K562 (cell line): ENCODE measurements around the gene SMC6. TPM values are rescaled to one million over a fixed set of nuclear protein-coding genes. Genes with fewer than 3 reads are reported as not detected.

Experiments
- ATAC-seq: fragments of 200-7000 bp; cut with Tn5 transposase; 3 replicates; pipeline ENCODE4 v1.9.1; 2020; ENCODE audit warnings: moderate library complexity
- BruUV-seq: library from RNA; stranded (reverse); fragments of 400-500 nt; replicated peaks from 2 replicates; lab custom pipeline; 2021; lab: Mats Ljungman, UMichigan
- CTCF ChIA-PET: fragments of 300-600 bp; formaldehyde crosslinking; extraction: SDS; loops from one replicate; lab custom pipeline; 2021; ENCODE audit warnings: low intra/inter-chr PET ratio; lab: Yijun Ruan, JAX
- POLR2A ChIA-PET: fragments of 300-600, 350-650 bp; sonication (Branson Sonifier 250); formaldehyde crosslinking; extraction: SDS; loops from one replicate; lab custom pipeline; 2021; ENCODE audit warnings: antibody characterized with exemption, inconsistent platforms; lab: Yijun Ruan, JAX
- DNase-seq, 4 experiments: peaks; one replicate each; pipeline versions ENCODE4 v3.0.0 to v3.0.0-alpha.2; 2011 to 2018; ENCODE audit warnings: low spot score in 3 of 4, mixed read lengths in 3 of 4; ENCODE audit errors: extremely low read depth in 1 of 4
- FAIRE-seq: peaks from 2 replicates; lab custom pipeline; 2011; peaks lifted over from hg19 to GRCh38; lab: Jason Lieb, UNC
- H2AFZ ChIP-seq: 2 replicates; pipeline ENCODE4 v1.6.0; 2011; ENCODE audit warnings: low read depth, low read length, control low read depth, inconsistent platforms
- H3K27ac ChIP-seq: fragments of 200-600 bp; 3 replicates; pipeline ENCODE4 v1.8.0; 2011; ENCODE audit warnings: low read depth, mild to moderate bottlenecking, control low read depth, inconsistent platforms, low read length, moderate library complexity, mixed read lengths; ENCODE audit errors: extremely low read depth
- H3K27me3 ChIP-seq, 2 experiments: fragments of 300-600 bp in 1 of 2; 2 replicates in 1 of 2; 3 replicates in 1 of 2; pipeline versions ENCODE4 v1.6.0 to v1.8.0; 2011; ENCODE audit warnings: inconsistent platforms in 2 of 2, low read length in 2 of 2, mild to moderate bottlenecking in 1 of 2, mixed read lengths in 1 of 2, moderate library complexity in 1 of 2; ENCODE audit not compliant: control insufficient read depth in 2 of 2, insufficient read depth in 2 of 2
- H3K36me3 ChIP-seq: fragments of 300-600 bp; 3 replicates; pipeline ENCODE4 v1.8.0; 2011; ENCODE audit warnings: mild to moderate bottlenecking, low read length, inconsistent platforms; ENCODE audit not compliant: control insufficient read depth, insufficient read depth
- H3K4me1 ChIP-seq, 2 experiments: fragments of 200-600 bp in 1 of 2; replicated peaks in 1 of 2; 2 replicates in 1 of 2; 3 replicates in 1 of 2; pipeline versions ENCODE4 v1.5.1 to v1.8.0; 2011; ENCODE audit warnings: inconsistent platforms in 2 of 2, low read length in 2 of 2, mild to moderate bottlenecking in 1 of 2, mixed read lengths in 1 of 2, moderate library complexity in 1 of 2; ENCODE audit not compliant: control insufficient read depth in 2 of 2, insufficient read depth in 2 of 2
- H3K4me2 ChIP-seq: 2 replicates; pipeline ENCODE4 v1.6.1; 2011; ENCODE audit warnings: low read length, control low read depth, inconsistent platforms, mixed read lengths; ENCODE audit not compliant: insufficient read depth
- H3K4me3 ChIP-seq: fragments of 200-600 bp; sonication (generic), shearing (Covaris generic); 2 replicates; pipeline ENCODE4 v1.5.1; 2016; ENCODE audit warnings: control low read depth, inconsistent platforms
- H3K79me2 ChIP-seq: fragments of 200-600 bp; 3 replicates; pipeline ENCODE4 v1.8.0; 2011; ENCODE audit warnings: low read length, inconsistent platforms; ENCODE audit not compliant: control insufficient read depth, insufficient read depth
- H3K9ac ChIP-seq, 2 experiments: 2 replicates each; pipeline versions ENCODE4 v1.6.0 to v1.6.1; 2011; ENCODE audit warnings: low read depth in 2 of 2, low read length in 2 of 2, control low read depth in 1 of 2, inconsistent platforms in 1 of 2, mild to moderate bottlenecking in 1 of 2, mixed read lengths in 1 of 2; ENCODE audit not compliant: insufficient read depth in 1 of 2
- H3K9me1 ChIP-seq: one replicate; pipeline ENCODE4 v1.6.0; 2011; ENCODE audit warnings: inconsistent platforms, mild to moderate bottlenecking, low read length, moderate library complexity; ENCODE audit not compliant: control insufficient read depth, insufficient read depth
- H3K9me3 ChIP-seq: replicated peaks from 2 replicates; pipeline ENCODE4 v1.5.1; 2011; ENCODE audit warnings: low read depth, low read length, inconsistent platforms; ENCODE audit not compliant: control insufficient read depth, insufficient read depth
- H4K20me1 ChIP-seq: replicated peaks from 2 replicates; pipeline ENCODE4 v1.6.1; 2011; ENCODE audit warnings: low read length, inconsistent platforms, mixed read lengths; ENCODE audit not compliant: control insufficient read depth, insufficient read depth
- ARID2 ChIP-seq: fragments of 450-650 bp; IDR thresholded peaks from 2 replicates; pipeline ENCODE4 v1.6.1; 2017; ENCODE audit warnings: antibody characterized with exemption, mild to moderate bottlenecking
- CHD1 ChIP-seq: fragments of 200-600 bp; sonication (generic); IDR thresholded peaks from one replicate; pipeline ENCODE4 v1.6.1; 2012; ENCODE audit warnings: mild to moderate bottlenecking, moderate library complexity, low read length, inconsistent platforms
- CTCFL ChIP-seq: IDR thresholded peaks from 2 replicates; pipeline ENCODE4 v1.6.1; 2011; ENCODE audit warnings: borderline replicate concordance, low read depth, mild to moderate bottlenecking, moderate library complexity, low read length; ENCODE audit not compliant: insufficient read depth, poor library complexity, severe bottlenecking
- FOXP1 ChIP-seq: sonication (generic); formaldehyde crosslinking; IDR thresholded peaks from 2 replicates; pipeline ENCODE4 v1.8.0; 2022; ENCODE audit warnings: mild to moderate bottlenecking, missing genetic modification reagents
- GTF3C2 ChIP-seq: IDR thresholded peaks from 3 replicates; pipeline ENCODE4 v1.6.1; 2011; ENCODE audit warnings: borderline replicate concordance, mild to moderate bottlenecking, moderate library complexity; ENCODE audit not compliant: insufficient read length; ENCODE audit errors: extremely low read depth
- HDAC8 ChIP-seq: fragments of 450-650 bp; IDR thresholded peaks from 2 replicates; pipeline ENCODE4 v1.6.1; 2016; ENCODE audit warnings: mild to moderate bottlenecking, missing genetic modification characterization, moderate library complexity, missing compliant biosample characterization
- HNRNPK ChIP-seq: fragments of 200-400 bp; formaldehyde crosslinking; IDR thresholded peaks from one replicate; pipeline ENCODE4 v1.6.1; 2018; ENCODE audit warnings: mild to moderate bottlenecking, low read depth, low read length; ENCODE audit not compliant: poor library complexity, severe bottlenecking
- NEUROD1 ChIP-seq: fragments of 150-350 bp; IDR thresholded peaks from 2 replicates; pipeline ENCODE4 v1.6.1; 2014; ENCODE audit warnings: borderline replicate concordance, low read length, low read depth; ENCODE audit not compliant: partially characterized antibody
- NR1H2 ChIP-seq: sonication (generic); formaldehyde crosslinking; IDR thresholded peaks from 2 replicates; pipeline ENCODE4 v1.4.0; 2020; ENCODE audit warnings: mild to moderate bottlenecking, missing genetic modification reagents
- RB1 ChIP-seq: fragments of 450-650 bp; IDR thresholded peaks from 2 replicates; pipeline ENCODE4 v1.6.1; 2017; ENCODE audit warnings: low read depth, mild to moderate bottlenecking
- SRSF3 ChIP-seq: fragments of 200-400 bp; formaldehyde crosslinking; IDR thresholded peaks from 2 replicates; pipeline ENCODE4 v1.6.1; 2016; ENCODE audit warnings: mild to moderate bottlenecking, low read length, moderate library complexity; ENCODE audit not compliant: insufficient read depth
- ZBTB12 ChIP-seq: fragments of 250-450 bp; sonication (Bioruptor Pico); IDR thresholded peaks from 2 replicates; pipeline ENCODE4 v1.4.0; 2020
- ZNF174 ChIP-seq: fragments of 250-450 bp; sonication (Bioruptor Pico); IDR thresholded peaks from 2 replicates; pipeline ENCODE4 v1.4.0; 2020; ENCODE audit warnings: mild to moderate bottlenecking
- ZNF217 ChIP-seq: sonication (generic); formaldehyde crosslinking; IDR thresholded peaks from 2 replicates; pipeline ENCODE4 v1.8.0; 2022; ENCODE audit warnings: mild to moderate bottlenecking, missing genetic modification reagents
- ZNF707 ChIP-seq: fragments of 250-450 bp; sonication (Bioruptor Pico); conservative IDR thresholded peaks from 2 replicates; pipeline ENCODE4 v1.8.0; 2022; ENCODE audit warnings: inconsistent platforms, mild to moderate bottlenecking, moderate library complexity
- WGBS: fragments of 100-300 bp; shearing (Covaris generic); methylation state at CpG from one replicate; pipeline ENCODE4 v1.1.6; 2016; ENCODE audit warnings: low coverage, mixed read lengths; ENCODE audit not compliant: insufficient coverage; ENCODE audit errors: missing lambda C conversion rate; 5-methylcytosine and 5-hydroxymethylcytosine counted together
- in situ Hi-C: fragments of 300-500 bp; cut with MboI; formaldehyde crosslinking; loops from 4 replicates; pipeline ENCODE4 v1.15.0; 2018; ENCODE audit warnings: inconsistent platforms, mixed read lengths
- intact Hi-C: fragments of 100-400 bp; cut with micrococcal nuclease; formaldehyde crosslinking; loops from 2 replicates; pipeline ENCODE4 v1.14.2; 2022
- polyA plus RNA-seq, 8 experiments: library from polyadenylated mRNA; depleted of rRNA in 4 of 8; stranded (reverse) in 5 of 8; unstranded in 3 of 8; fragments of >200 nt; fragmentation: Nextera tagmentation in 2 of 8; fragmentation: Illumina TruSeq in 1 of 8; extraction: Ambion mirVana in 2 of 8; extraction: Trizol in 1 of 8; gene quantifications; 2 replicates each; pipeline versions ENCODE4 v1.2.1 to v1.2.3, GENCODE V29; 2011 to 2014; ENCODE audit warnings: inconsistent platforms in 1 of 8, missing spikeins in 1 of 8
- total RNA-seq, 7 experiments: library from RNA; depleted of rRNA in 6 of 7; stranded (reverse); fragments of >200 nt in 6 of 7; fragmentation: Illumina TruSeq in 2 of 7; extraction: Trizol in 2 of 7; gene quantifications; 2 replicates each; pipeline versions ENCODE4 v1.2.1 to v1.2.3, GENCODE V29; 2011 to 2021; ENCODE audit warnings: low replicate concordance in 1 of 7

Gene SMC6
- total and polyA plus RNA-seq, 9 of the 15 experiments (the other 6 are each of a cell fraction or from before 2014, with no cell fraction given) = 14.2 to 75.9 (median 47.7) TPM

DNA sequence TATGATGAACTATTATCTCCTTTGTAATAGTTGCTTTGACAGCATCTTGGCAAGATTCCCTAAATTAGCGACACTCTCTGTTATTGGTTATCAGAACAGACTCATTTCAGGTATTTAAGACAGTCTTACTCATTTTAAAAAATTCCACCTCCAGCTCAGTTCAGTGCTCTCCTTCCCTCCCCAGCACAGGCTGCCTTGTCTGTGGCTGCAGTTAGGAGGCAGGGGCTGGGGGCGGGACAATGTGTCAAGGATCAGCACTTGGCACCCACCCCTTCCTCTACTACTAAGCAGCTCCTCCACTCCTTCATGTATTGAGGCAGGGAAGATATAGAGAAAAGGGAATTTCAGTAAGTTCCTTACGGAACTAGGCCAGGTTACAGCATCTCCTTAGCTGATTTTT is 128.2 kb downstream of the SMC6 start (continued):
- TF ChIP-seq ZNF217 (no peak), ZNF707 (CRISPR knock-in tag) (no peak), ARID2 (no peak)
- TF ChIP-seq, all 486 proteins: peak for 0

GRCh38 chr2:17621781-17622180 is 131.8 kb downstream of the SMC6 start:
- POLR2A ChIA-PET = no interaction called here
- WGBS = 30% methylated on average over 2 of the region's 2 CpGs

More at GRCh38 chr2:17621781-17622180, 131.8 kb downstream of the SMC6 start:
- Histone ChIP-seq H3K4me2 (no peak overlapping the region), H3K79me2 (no peaks in the 10 kb centered on the region), H3K27me3 (peaks cover 4 to 7% of the 10 kb centered on the region in 2 experiments; a peak in 4 of 5 replicates), H3K36me3 (no peaks in the 10 kb centered on the region), H2AFZ (no peak overlapping the region), H3K4me3 (no peak overlapping the region), H3K9me3 (no peaks in the 10 kb centered on the region), H4K20me1 (no peaks in the 10 kb centered on the region), H3K4me1 (peaks cover 1% of the 10 kb centered on the region in 2 experiments; a peak in 3 of 5 replicates), H3K27ac (no peak overlapping the region), H3K9ac (no peak overlapping the region), H3K9me1 (no peaks in the 10 kb centered on the region)
- no TSS peak for BruUV-seq
- in situ Hi-C loops = no loop called here
- no peak for FAIRE-seq
- TF ChIP-seq NEUROD1 (no peak), ZBTB12 (no peak), HDAC8 (tag) (no peak), RB1 (no peak), NR1H2 (CRISPR knock-in tag) (no peak), GTF3C2 (no peak), SRSF3 (no peak), HNRNPK (no peak), FOXP1 (CRISPR knock-in tag) (no peak), CTCFL (no peak), ZNF174 (CRISPR knock-in tag) (no peak), CHD1 (no peak)
- no peak for DNase-seq
- CTCF ChIA-PET = no interaction called here
- ATAC-seq = no peak
- intact Hi-C loops = no loop called here
